ENCODE measurements around the gene GLRX3.

DNA sequence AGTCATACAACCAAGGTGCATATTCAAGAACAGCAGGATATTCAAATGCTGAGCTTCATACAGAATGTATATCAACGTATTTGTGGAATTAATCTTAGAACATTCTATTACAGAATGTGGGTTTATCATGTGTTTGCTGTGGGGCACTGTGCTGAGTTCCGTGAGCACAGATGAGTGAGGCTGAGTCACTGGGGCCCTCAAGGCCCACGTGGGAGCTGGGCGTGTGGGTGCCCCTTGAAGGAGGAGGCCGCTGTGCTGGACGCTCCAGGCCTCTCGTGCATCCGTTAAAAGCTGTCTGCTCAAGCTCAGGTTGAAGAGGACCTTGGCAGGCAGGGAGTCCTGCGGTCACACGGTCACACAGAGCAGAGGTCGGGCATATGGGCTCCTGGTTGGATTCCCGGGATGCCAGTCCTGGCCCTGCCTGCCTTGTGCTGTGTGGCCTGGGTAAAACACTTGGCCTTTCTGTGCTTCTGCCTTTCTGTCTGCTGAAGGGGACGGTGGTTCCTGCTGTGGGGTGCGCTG is 70.1 kb downstream of the GLRX3 start:
- TF ChIP-seq, protein P1, sequence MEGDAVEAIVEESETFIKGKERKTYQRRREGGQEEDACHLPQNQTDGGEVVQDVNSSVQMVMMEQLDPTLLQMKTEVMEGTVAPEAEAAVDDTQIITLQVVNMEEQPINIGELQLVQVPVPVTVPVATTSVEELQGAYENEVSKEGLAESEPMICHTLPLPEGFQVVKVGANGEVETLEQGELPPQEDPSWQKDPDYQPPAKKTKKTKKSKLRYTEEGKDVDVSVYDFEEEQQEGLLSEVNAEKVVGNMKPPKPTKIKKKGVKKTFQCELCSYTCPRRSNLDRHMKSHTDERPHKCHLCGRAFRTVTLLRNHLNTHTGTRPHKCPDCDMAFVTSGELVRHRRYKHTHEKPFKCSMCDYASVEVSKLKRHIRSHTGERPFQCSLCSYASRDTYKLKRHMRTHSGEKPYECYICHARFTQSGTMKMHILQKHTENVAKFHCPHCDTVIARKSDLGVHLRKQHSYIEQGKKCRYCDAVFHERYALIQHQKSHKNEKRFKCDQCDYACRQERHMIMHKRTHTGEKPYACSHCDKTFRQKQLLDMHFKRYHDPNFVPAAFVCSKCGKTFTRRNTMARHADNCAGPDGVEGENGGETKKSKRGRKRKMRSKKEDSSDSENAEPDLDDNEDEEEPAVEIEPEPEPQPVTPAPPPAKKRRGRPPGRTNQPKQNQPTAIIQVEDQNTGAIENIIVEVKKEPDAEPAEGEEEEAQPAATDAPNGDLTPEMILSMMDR (IDR thresholded peaks at IDR 0.05 in 4 of 5, conservative IDR thresholded peaks at IDR 0.05 in 1 of 5): no peak
- TF ChIP-seq POLR2A (IDR thresholded peaks at IDR 0.05): no peak

Data from gastrocnemius medialis (tissue), 4 donors.